Measurements from ENCODE around the gene MYO9B.
"Not testable (repeated sequence)": the region's sequence is repeated elsewhere in the genome, so short reads cannot be mapped to it uniquely, and the experiment has no call there.

The MYO9B gene

GRCh38 chr19:17105556-17105955 lies 30.0 kb downstream of the MYO9B start:
- no peak for TF ChIP-seq CTCF (conservative IDR thresholded peaks at IDR 0.05; ENCODE audit: control insufficient read depth, insufficient read depth, low read depth, low read length)
- H3K4me3 ChIP-seq (ENCODE audit: control insufficient read depth, low read depth, low read length): no peak overlapping the region
- no peak for DNase-seq (ENCODE audit: low read depth)

- not testable (repeated sequence) for DNase-seq (ENCODE audit: low read depth); H3K4me3 ChIP-seq (ENCODE audit: control insufficient read depth, low read depth, low read length)
Observed at GRCh38 chr19:17106964-17107363, 31.4 kb downstream of the MYO9B start.

- H3K4me3 ChIP-seq (ENCODE audit: control insufficient read depth, low read depth, low read length): peak overlapping the region; percentile 10
- DNase-seq (ENCODE audit: low read depth): peak; percentile 98
- no peak for TF ChIP-seq CTCF (conservative IDR thresholded peaks at IDR 0.05; ENCODE audit: control insufficient read depth, insufficient read depth, low read depth, low read length)
Observed at GRCh38 chr19:17107546-17108452, 32.2 kb downstream of the MYO9B start.

- DNase-seq (ENCODE audit: low read depth): no peak
- H3K4me3 ChIP-seq (ENCODE audit: control insufficient read depth, low read depth, low read length): no peak overlapping the region
- TF ChIP-seq CTCF (conservative IDR thresholded peaks at IDR 0.05; ENCODE audit: control insufficient read depth, insufficient read depth, low read depth, low read length): no peak
Observed at GRCh38 chr19:17108453-17108784, 32.8 kb downstream of the MYO9B start.

GRCh38 chr19:17109300-17109699 lies 33.7 kb downstream of the MYO9B start:
- DNase-seq (ENCODE audit: low read depth): no peak
- no peak overlapping the region for H3K4me3 ChIP-seq (ENCODE audit: control insufficient read depth, low read depth, low read length)
- no peak for TF ChIP-seq CTCF (conservative IDR thresholded peaks at IDR 0.05; ENCODE audit: control insufficient read depth, insufficient read depth, low read depth, low read length)

GRCh38 chr19:17109962-17110598 lies 34.5 kb downstream of the MYO9B start:
- H3K4me3 ChIP-seq (ENCODE audit: control insufficient read depth, low read depth, low read length): no peak overlapping the region
- TF ChIP-seq CTCF (conservative IDR thresholded peaks at IDR 0.05; ENCODE audit: control insufficient read depth, insufficient read depth, low read depth, low read length): no peak
- no peak for DNase-seq (ENCODE audit: low read depth)

- no peak for TF ChIP-seq CTCF (conservative IDR thresholded peaks at IDR 0.05; ENCODE audit: control insufficient read depth, insufficient read depth, low read depth, low read length)
- H3K4me3 ChIP-seq (ENCODE audit: control insufficient read depth, low read depth, low read length): no peak overlapping the region
Observed at GRCh38 chr19:17110599-17110966, 35.0 kb downstream of the MYO9B start.

More at GRCh38 chr19:17110599-17110966, 35.0 kb downstream of the MYO9B start:
- DNase-seq (ENCODE audit: low read depth): no peak
